Stimulated activated CD4-positive, alpha-beta T cell treated with anti-CD3 and anti-CD28 coated beads, Interleukin-2, amount 100 ng/mL, for 24 hours (primary cell): ENCODE results near the gene TRIM2.

Source experiments
- DNase-seq, 2 donors: peaks; one replicate each; pipeline ENCODE4 v3.0.0-alpha.2; 2020

The TRIM2 gene

GRCh38 chr4:153385784-153386183, 181.5 kb downstream of the TRIM2 start:
- DNase-seq, result no peak

- DNase-seq, result no peak
Observed at GRCh38 chr4:153387981-153388380, 183.7 kb downstream of the TRIM2 start.
